Natural killer cell (primary cell): ENCODE measurements around the gene IL17RB. TPM values are rescaled to one million over a fixed set of nuclear protein-coding genes. Genes with fewer than 3 reads are reported as not detected.

Source experiments
- ATAC-seq, 3 donors: fragments of 150-1000 bp in 2 of 3; fragments of 200-7000 bp in 1 of 3; cut with Tn5 transposase; 1 replicate in 1 of 3; 2 replicates in 2 of 3; pipeline ENCODE4 v1.10.0; 2021; ENCODE audit warnings: mild to moderate bottlenecking in 2 of 3, moderate library complexity in 2 of 3
- DNase-seq, 2 donors: peaks; one replicate each; pipeline versions ENCODE4 v3.0.0 to v3.0.0-alpha.2; 2013 to 2021; ENCODE audit warnings: mixed read lengths in 1 of 2
- H3K27ac ChIP-seq: one replicate; pipeline ENCODE4 v1.5.1; 2013; ENCODE audit warnings: mild to moderate bottlenecking, low read length
- H3K27me3 ChIP-seq: one replicate; pipeline ENCODE4 v1.6.1; 2013; ENCODE audit warnings: low read length; ENCODE audit not compliant: control insufficient read depth, insufficient read depth
- H3K36me3 ChIP-seq: one replicate; pipeline ENCODE4 v1.6.1; 2013; ENCODE audit warnings: low read length; ENCODE audit not compliant: control insufficient read depth, insufficient read depth
- H3K4me1 ChIP-seq: one replicate; pipeline ENCODE4 v1.6.1; 2013; ENCODE audit warnings: low read length; ENCODE audit not compliant: control insufficient read depth, insufficient read depth
- H3K4me3 ChIP-seq: one replicate; pipeline ENCODE4 v1.5.1; 2013; ENCODE audit warnings: low read length
- H3K9me3 ChIP-seq: one replicate; pipeline ENCODE4 v1.6.1; 2013; ENCODE audit warnings: low read length; ENCODE audit not compliant: control insufficient read depth, insufficient read depth
- H3K27ac Mint-ChIP-seq, 2 donors: one replicate each; pipeline ENCODE4 v1.8.0; 2022; ENCODE audit warnings: mild to moderate bottlenecking in 2 of 2, mixed read lengths in 2 of 2, moderate library complexity in 1 of 2
- H3K27me3 Mint-ChIP-seq, 2 donors: one replicate each; pipeline ENCODE4 v1.8.0; 2022; ENCODE audit warnings: low read depth in 2 of 2, mixed read lengths in 2 of 2
- H3K36me3 Mint-ChIP-seq: one replicate; pipeline ENCODE4 v1.8.0; 2022; ENCODE audit warnings: mixed read lengths
- H3K4me1 Mint-ChIP-seq, 2 donors: one replicate each; pipeline ENCODE4 v1.8.0; 2022; ENCODE audit warnings: mixed read lengths in 2 of 2
- H3K4me3 Mint-ChIP-seq: one replicate; pipeline ENCODE4 v1.8.0; 2022; ENCODE audit warnings: mild to moderate bottlenecking, moderate library complexity, mixed read lengths
- H3K9me3 Mint-ChIP-seq, 2 donors: one replicate each; pipeline ENCODE4 v1.8.0; 2022; ENCODE audit warnings: mixed read lengths in 2 of 2
- CTCF ChIP-seq: fragments of 200-600 bp; IDR thresholded peaks from one replicate; pipeline ENCODE4 v1.8.0; 2022; ENCODE audit warnings: antibody characterized with exemption
- WGBS: methylation state at CpG from one replicate; pipeline ENCODE4 v1.1.7; 2013; ENCODE audit warnings: missing lambda C conversion rate; ENCODE audit not compliant: insufficient coverage; 5-methylcytosine and 5-hydroxymethylcytosine counted together
- intact Hi-C: fragments of 100-400 bp; cut with micrococcal nuclease; formaldehyde crosslinking; loops from one replicate; pipeline ENCODE4 v1.14.2; 2022
- total RNA-seq, 4 donors: library from RNA; stranded (reverse); fragments of 120-200 nt in 1 of 4; gene quantifications; one replicate each; pipeline versions ENCODE4 v1.2.3 to v1.2.4, GENCODE V29; 2013 to 2022

Gene IL17RB
- total RNA-seq, 3 donors from 2014 or later (not counting 1 experiment from before 2014, with no cell fraction given), result 0.25 TPM; not detected in 2

- H3K27me3 Mint-ChIP-seq, result peaks cover 9 to 26% of the 10 kb centered on the region in 2 donors
- Histone ChIP-seq H3K4me3 (peak overlapping the region; percentile 26), H3K27ac (peak overlapping the region; percentile 87), H3K36me3 (peaks cover 3% of the 10 kb centered on the region), H3K27me3 (peaks cover 8% of the 10 kb centered on the region), H3K4me1 (peaks cover 10% of the 10 kb centered on the region), H3K9me3 (no peaks in the 10 kb centered on the region)
- TF ChIP-seq CTCF, result no peak
- H3K4me3 Mint-ChIP-seq, result peak overlapping the region; percentile 99
- 78% methylated on average over 4 of the region's 4 CpGs for WGBS
- H3K27ac Mint-ChIP-seq, result peak overlapping the region; percentile 96 to 99
- H3K9me3 Mint-ChIP-seq, result peaks cover 0 to 2% of the 10 kb centered on the region in 2 donors
- DNase-seq, result no peak
- no peak for ATAC-seq
- H3K36me3 Mint-ChIP-seq, result no peaks in the 10 kb centered on the region
- H3K4me1 Mint-ChIP-seq, result peaks cover 41% of the 10 kb centered on the region in 2 donors
- intact Hi-C loops, result loop anchor here (5.0 kb wide), 1 partner anchor 545 kb away; the partner anchor contains the start of gene DCP1A
Observed at GRCh38 chr3:53892286-53892637, 45.9 kb downstream of the IL17RB start.

- no peak for ATAC-seq
Observed at GRCh38 chr3:53899750-53900149, 53.4 kb downstream of the IL17RB start.

GRCh38 chr3:53900666-53901331 lies 54.4 kb downstream of the IL17RB start:
- Mint-ChIP-seq H3K36me3 (no peaks in the 10 kb centered on the region), H3K27ac (no peak overlapping the region), H3K4me1 (no peaks in the 10 kb centered on the region), H3K4me3 (no peak overlapping the region), H3K9me3 (no peaks in the 10 kb centered on the region), H3K27me3 (peaks cover 28 to 65% of the 10 kb centered on the region in 2 donors)
- TF ChIP-seq CTCF, result no peak
- no peak overlapping the region for H3K27ac ChIP-seq
- intact Hi-C loops, result no loop called here
- no peaks in the 10 kb centered on the region for H3K9me3 ChIP-seq
- WGBS, result 93% methylated on average over 2 of the region's 2 CpGs
- no peaks in the 10 kb centered on the region for H3K36me3 ChIP-seq
- H3K4me1 ChIP-seq, result no peaks in the 10 kb centered on the region
- H3K27me3 ChIP-seq, result peaks cover 18% of the 10 kb centered on the region
- ATAC-seq (no peak), DNase-seq (no peak)
- no peak overlapping the region for H3K4me3 ChIP-seq

More at GRCh38 chr3:53899750-53900149, 53.4 kb downstream of the IL17RB start:
- Histone ChIP-seq H3K4me3 (no peak overlapping the region), H3K4me1 (no peaks in the 10 kb centered on the region), H3K9me3 (no peaks in the 10 kb centered on the region), H3K36me3 (no peaks in the 10 kb centered on the region), H3K27me3 (peaks cover 18% of the 10 kb centered on the region), H3K27ac (no peak overlapping the region)
- no peak overlapping the region for H3K4me3 Mint-ChIP-seq
- no peaks in the 10 kb centered on the region for H3K4me1 Mint-ChIP-seq
- WGBS, result 50% methylated on average over 1 of the region's 2 CpGs
- H3K27ac Mint-ChIP-seq, result no peak overlapping the region
- intact Hi-C loops, result no loop called here
- H3K27me3 Mint-ChIP-seq, result peaks cover 24 to 66% of the 10 kb centered on the region in 2 donors
- DNase-seq, result no peak
- TF ChIP-seq CTCF, result no peak
- no peaks in the 10 kb centered on the region for H3K36me3 Mint-ChIP-seq
- H3K9me3 Mint-ChIP-seq, result no peaks in the 10 kb centered on the region

- Mint-ChIP-seq H3K4me1 (no peaks in the 10 kb centered on the region), H3K27me3 (peaks cover 34 to 67% of the 10 kb centered on the region in 2 donors), H3K9me3 (peaks cover 0 to 3% of the 10 kb centered on the region in 2 donors), H3K27ac (no peak overlapping the region), H3K36me3 (no peaks in the 10 kb centered on the region), H3K4me3 (no peak overlapping the region)
- no peak for DNase-seq
- peaks cover 14% of the 10 kb centered on the region for H3K27me3 ChIP-seq
- H3K9me3 ChIP-seq, result no peaks in the 10 kb centered on the region
- H3K4me1 ChIP-seq, result no peaks in the 10 kb centered on the region
- intact Hi-C loops, result no loop called here
- H3K36me3 ChIP-seq, result no peaks in the 10 kb centered on the region
- no peak for TF ChIP-seq CTCF
- WGBS, result 73% methylated on average over 1 of the region's 1 CpG
- H3K27ac ChIP-seq, result no peak overlapping the region
- ATAC-seq, result no peak
- no peak overlapping the region for H3K4me3 ChIP-seq
Observed at GRCh38 chr3:53902067-53902466, 55.7 kb downstream of the IL17RB start.
